Naive B cell (primary cell): ENCODE measurements around the gene ADAM15. TPM values are rescaled to one million over a fixed set of nuclear protein-coding genes. Genes with fewer than 3 reads are reported as not detected.

Experiments used
- ATAC-seq, 2 donors: fragments of 150-1000 bp; cut with Tn5 transposase; 2 replicates each; pipeline ENCODE4 v1.10.0; 2021; ENCODE audit warnings: low read depth in 2 of 2, mild to moderate bottlenecking in 2 of 2, moderate library complexity in 2 of 2
- DNase-seq: peaks from one replicate; pipeline ENCODE4 v3.0.0; 2022
- H3K27ac Mint-ChIP-seq, 6 donors: one replicate each; pipeline ENCODE4 v1.8.0; 2020 to 2022; ENCODE audit warnings: mild to moderate bottlenecking in 6 of 6, mixed read lengths in 6 of 6, moderate library complexity in 5 of 6, inconsistent platforms in 2 of 6
- H3K27me3 Mint-ChIP-seq, 3 donors: one replicate each; pipeline ENCODE4 v1.8.0; 2021 to 2022; ENCODE audit warnings: mixed read lengths in 3 of 3, mild to moderate bottlenecking in 1 of 3
- H3K36me3 Mint-ChIP-seq, 2 donors: one replicate each; pipeline ENCODE4 v1.8.0; 2020 to 2022; ENCODE audit warnings: mixed read lengths in 2 of 2, inconsistent platforms in 1 of 2, mild to moderate bottlenecking in 1 of 2
- H3K4me1 Mint-ChIP-seq, 3 donors: one replicate each; pipeline ENCODE4 v1.8.0; 2020 to 2022; ENCODE audit warnings: mixed read lengths in 3 of 3, inconsistent platforms in 1 of 3, mild to moderate bottlenecking in 1 of 3, moderate library complexity in 1 of 3
- H3K4me3 Mint-ChIP-seq, 8 donors: one replicate each; pipeline ENCODE4 v1.8.0; 2020 to 2022; ENCODE audit warnings: mild to moderate bottlenecking in 8 of 8, mixed read lengths in 8 of 8, moderate library complexity in 8 of 8, inconsistent platforms in 2 of 8
- H3K9me3 Mint-ChIP-seq, 7 donors: one replicate each; pipeline ENCODE4 v1.8.0; 2020 to 2022; ENCODE audit warnings: mixed read lengths in 7 of 7, mild to moderate bottlenecking in 5 of 7, inconsistent platforms in 2 of 7, moderate library complexity in 1 of 7
- polyA plus RNA-seq, 6 donors: library from polyadenylated mRNA; unstranded; fragments of 300-500 nt; fragmentation: Illumina TruSeq; gene quantifications; one replicate each; pipeline ENCODE4 v1.2.3, GENCODE V29; 2021; ENCODE audit warnings: low read depth in 6 of 6

Gene ADAM15
- polyA plus RNA-seq, 6 donors from 2014 or later = 2.8 to 8.8 (median 7.0) TPM

DNA sequence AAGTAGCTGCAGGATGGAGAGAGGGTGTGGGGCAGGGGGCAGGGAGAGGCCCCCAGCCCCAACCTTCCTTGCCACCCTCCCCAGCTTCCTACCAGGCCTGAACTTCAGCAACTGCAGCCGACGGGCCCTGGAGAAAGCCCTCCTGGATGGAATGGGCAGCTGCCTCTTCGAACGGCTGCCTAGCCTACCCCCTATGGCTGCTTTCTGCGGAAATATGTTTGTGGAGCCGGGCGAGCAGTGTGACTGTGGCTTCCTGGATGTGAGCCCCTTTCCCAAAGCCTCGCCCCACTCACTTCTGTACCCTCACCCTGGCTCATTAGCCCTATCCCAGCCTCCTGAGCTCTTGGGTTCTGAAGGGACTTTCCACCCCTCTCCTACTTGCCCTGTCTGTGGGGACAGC, 6.0 kb downstream of the ADAM15 start:
- H3K4me3 Mint-ChIP-seq = no peak overlapping the region

DNA sequence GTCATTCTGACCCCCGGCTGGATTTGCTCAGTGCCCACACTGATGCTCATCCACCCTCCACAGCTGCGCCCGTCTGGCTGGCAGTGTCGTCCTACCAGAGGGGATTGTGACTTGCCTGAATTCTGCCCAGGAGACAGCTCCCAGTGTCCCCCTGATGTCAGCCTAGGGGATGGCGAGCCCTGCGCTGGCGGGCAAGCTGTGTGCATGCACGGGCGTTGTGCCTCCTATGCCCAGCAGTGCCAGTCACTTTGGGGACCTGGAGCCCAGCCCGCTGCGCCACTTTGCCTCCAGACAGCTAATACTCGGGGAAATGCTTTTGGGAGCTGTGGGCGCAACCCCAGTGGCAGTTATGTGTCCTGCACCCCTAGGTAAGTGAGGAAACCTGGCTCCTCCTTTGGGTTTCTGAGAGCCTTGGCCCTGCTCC, 6.7 kb downstream of the ADAM15 start:
- Mint-ChIP-seq H3K4me1 (peaks cover 19 to 21% (median 21%) of the 10 kb centered on the region in 3 donors), H3K36me3 (no peaks in the 10 kb centered on the region), H3K4me3 (no peak overlapping the region), H3K9me3 (no peaks in the 10 kb centered on the region), H3K27me3 (peaks cover 0 to 4% (median 0%) of the 10 kb centered on the region in 3 donors), H3K27ac (no peak overlapping the region)
- no peak for DNase-seq
- no peak for ATAC-seq

More for the DNA sequence above, 6.0 kb downstream of the ADAM15 start:
- peaks cover 20 to 22% (median 22%) of the 10 kb centered on the region in 3 donors for H3K4me1 Mint-ChIP-seq
- H3K27me3 Mint-ChIP-seq = peaks cover 0 to 4% (median 0%) of the 10 kb centered on the region in 3 donors
- DNase-seq = no peak
- no peak for ATAC-seq
- H3K9me3 Mint-ChIP-seq = no peaks in the 10 kb centered on the region
- no peaks in the 10 kb centered on the region for H3K36me3 Mint-ChIP-seq
- H3K27ac Mint-ChIP-seq = no peak overlapping the region

DNA sequence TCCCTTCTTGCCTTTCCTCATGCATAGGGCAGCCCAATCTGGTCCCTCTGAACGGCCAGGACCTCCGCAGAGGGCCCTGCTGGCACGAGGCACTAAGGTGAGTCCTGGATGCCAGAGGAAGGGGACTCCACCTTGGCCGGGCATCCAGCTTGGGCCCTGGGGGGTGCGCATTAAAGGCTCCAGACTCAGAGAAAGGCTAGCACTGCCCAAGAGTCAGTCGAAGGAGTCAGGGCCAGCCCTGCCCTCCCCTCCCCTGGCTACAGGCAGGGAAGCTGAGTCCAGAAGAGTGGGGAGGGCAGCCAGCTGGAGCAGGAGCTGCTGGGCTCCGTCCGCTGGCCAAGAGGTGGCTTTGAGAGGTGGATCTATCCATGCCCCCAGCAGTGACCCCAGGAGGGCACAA, 9.6 kb downstream of the ADAM15 start:
- Mint-ChIP-seq H3K4me3 (no peak overlapping the region), H3K9me3 (no peaks in the 10 kb centered on the region), H3K27ac (peak overlapping the region in 1 of 6 donors; percentile 39), H3K27me3 (peaks cover 0 to 4% (median 0%) of the 10 kb centered on the region in 3 donors), H3K4me1 (peaks cover 29 to 33% (median 31%) of the 10 kb centered on the region in 3 donors), H3K36me3 (no peaks in the 10 kb centered on the region)
- ATAC-seq (no peak), DNase-seq (no peak)

DNA sequence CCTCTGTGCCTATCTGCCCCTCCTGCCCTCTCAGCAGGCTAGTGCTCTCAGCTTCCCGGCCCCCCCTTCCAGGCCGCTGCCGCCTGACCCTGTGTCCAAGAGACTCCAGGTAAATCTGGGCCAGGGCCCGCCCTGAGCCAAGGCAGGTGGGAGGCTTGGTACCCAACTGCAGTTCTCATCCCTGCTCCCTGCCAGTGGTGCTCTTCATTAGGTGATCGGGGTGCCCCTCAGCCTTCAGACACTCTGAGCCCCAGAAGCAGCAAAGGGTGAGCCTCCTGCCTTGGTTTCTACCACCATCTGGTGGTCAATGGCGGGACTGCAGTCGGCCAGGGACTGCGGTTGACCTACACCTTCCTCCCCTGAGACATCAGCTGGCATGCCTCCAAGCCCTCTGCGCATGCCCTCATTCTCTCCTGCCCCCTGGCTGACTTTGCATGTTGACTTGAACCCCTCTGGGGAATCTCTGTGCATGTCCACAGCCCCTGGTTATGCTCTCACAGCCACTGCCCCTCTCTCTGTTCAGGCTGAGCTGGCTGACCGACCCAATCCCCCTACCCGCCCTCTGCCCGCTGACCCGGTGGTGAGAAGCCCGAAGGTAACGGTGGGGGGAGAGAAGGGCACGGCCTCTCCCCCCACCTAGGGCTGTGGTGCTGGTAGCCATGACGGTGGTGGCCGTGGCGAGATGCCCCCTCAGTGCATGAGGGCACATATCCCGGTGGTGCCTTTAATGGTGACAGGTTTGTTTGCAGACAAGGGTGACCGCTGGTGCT, 10.4 kb downstream of the ADAM15 start:
- Mint-ChIP-seq H3K27me3 (peaks cover 0 to 4% (median 0%) of the 10 kb centered on the region in 3 donors), H3K36me3 (peaks cover 0 to 2% of the 10 kb centered on the region in 2 donors), H3K4me1 (peaks cover 35 to 37% (median 35%) of the 10 kb centered on the region in 3 donors), H3K4me3 (peak overlapping the region; percentile 10 to 86 (median 74)), H3K27ac (peak overlapping the region in 3 of 6 donors; percentile 34 to 73 (median 58)), H3K9me3 (no peaks in the 10 kb centered on the region)
- DNase-seq = peak; percentile 93
- peak; percentile 54 to 64 for ATAC-seq

- no peaks in the 10 kb centered on the region for H3K9me3 Mint-ChIP-seq
- H3K27me3 Mint-ChIP-seq = peaks cover 0 to 4% (median 0%) of the 10 kb centered on the region in 3 donors
- DNase-seq (no peak), ATAC-seq (no peak)
- peak overlapping the region in 2 of 6 donors; percentile 54 to 62 for H3K27ac Mint-ChIP-seq
- peaks cover 0 to 9% of the 10 kb centered on the region in 2 donors for H3K36me3 Mint-ChIP-seq
- H3K4me3 Mint-ChIP-seq = peak overlapping the region in 6 of 8 donors; percentile 21 to 95 (median 82)
- peaks cover 40 to 44% (median 42%) of the 10 kb centered on the region in 3 donors for H3K4me1 Mint-ChIP-seq
These were observed 11.1 kb downstream of the ADAM15 start for GRCh38 chr1:155062151-155062686.

GRCh38 chr1:155062702-155063411, 11.7 kb downstream of the ADAM15 start:
- Mint-ChIP-seq H3K36me3 (peaks cover 0 to 11% of the 10 kb centered on the region in 2 donors), H3K27ac (peak overlapping the region in 5 of 6 donors; percentile 48 to 95 (median 94)), H3K4me3 (peak overlapping the region; percentile 77 to 98 (median 94)), H3K4me1 (peaks cover 42 to 47% (median 42%) of the 10 kb centered on the region in 3 donors), H3K9me3 (no peaks in the 10 kb centered on the region), H3K27me3 (peaks cover 0 to 4% (median 0%) of the 10 kb centered on the region in 3 donors)
- DNase-seq (peak; percentile 65), ATAC-seq (peak; percentile 31)

DNA sequence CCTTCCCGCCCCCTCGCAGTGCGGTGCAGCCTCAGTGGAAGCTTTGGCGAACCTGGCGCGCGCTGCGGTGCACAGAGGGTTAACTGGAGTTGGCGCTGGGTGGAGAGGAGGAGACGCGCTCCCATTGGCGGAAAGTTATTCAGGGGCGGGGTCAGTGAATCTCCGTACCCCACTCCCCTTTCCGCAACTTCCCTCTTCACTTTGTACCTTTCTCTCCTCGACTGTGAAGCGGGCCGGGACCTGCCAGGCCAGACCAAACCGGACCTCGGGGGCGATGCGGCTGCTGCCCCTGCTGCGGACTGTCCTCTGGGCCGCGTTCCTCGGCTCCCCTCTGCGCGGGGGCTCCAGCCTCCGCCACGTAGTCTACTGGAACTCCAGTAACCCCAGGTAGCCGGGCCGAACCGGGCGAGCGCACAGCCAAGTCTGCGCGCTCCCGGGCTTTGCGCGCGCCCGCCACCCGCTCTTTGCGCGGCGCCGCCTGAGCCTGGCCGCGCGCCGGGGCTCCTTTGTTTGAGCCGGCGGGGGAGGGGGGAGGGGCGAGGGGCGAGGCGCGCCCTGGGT, 12.5 kb downstream of the ADAM15 start, which contains the start of gene EFNA4:
EFNA4 (plus strand) TSS at position 191 of the 561 bp plus-strand sequence; CDS start at position 275, 84 bp downstream.
- DNase-seq (peak; percentile 86), ATAC-seq (peak; percentile 85 to 87)
- Mint-ChIP-seq H3K27ac (peak within 1 kb of the TSS; percentile 68 to 95 (median 93)), H3K4me3 (peak within 1 kb of the TSS; percentile 77 to 98 (median 94)), H3K27me3 (peaks cover 0 to 4% (median 0%) of the 10 kb centered on the region in 3 donors), H3K9me3 (no peaks in the 10 kb centered on the region), H3K4me1 (peaks cover 42 to 47% (median 46%) of the 10 kb centered on the region in 3 donors), H3K36me3 (peaks cover 0 to 11% of the 10 kb centered on the region in 2 donors)

DNA sequence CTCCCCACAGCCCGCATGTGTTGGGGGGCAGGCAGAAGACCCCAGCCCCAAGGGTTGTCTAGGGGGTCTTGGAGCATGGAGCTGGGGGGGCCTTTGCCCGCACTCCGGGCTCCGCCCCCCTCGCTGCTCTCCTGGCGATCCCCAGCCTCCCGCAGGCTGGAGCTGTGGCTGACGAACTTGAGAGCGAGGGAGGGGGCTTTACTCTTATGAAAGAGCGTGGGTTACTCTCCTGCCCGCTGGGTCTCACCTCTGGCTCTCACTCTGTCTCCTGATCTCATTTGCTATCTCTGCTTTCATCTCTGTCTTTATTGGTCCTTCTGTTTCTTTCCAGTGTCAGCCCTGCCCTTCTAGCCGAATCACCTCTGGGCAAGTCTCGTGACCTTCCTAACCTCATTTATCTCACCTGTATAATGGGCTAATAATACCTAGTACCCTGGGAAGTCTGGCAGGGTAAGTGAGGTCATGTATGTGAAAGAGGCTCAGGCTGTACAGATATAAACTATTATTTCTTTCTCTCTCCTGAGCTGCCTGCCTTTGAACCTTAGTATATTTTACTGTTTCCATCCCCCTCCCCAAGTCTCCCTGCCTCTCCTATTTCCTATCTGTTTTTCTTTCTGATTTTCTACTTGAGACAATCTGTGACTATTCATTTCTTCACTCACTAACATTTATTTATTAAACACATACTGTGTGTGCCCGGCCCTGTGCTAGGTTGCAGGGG, 13.2 kb downstream of the ADAM15 start:
- DNase-seq = no peak
- Mint-ChIP-seq H3K27me3 (peaks cover 0 to 4% (median 0%) of the 10 kb centered on the region in 3 donors), H3K9me3 (no peaks in the 10 kb centered on the region)

GRCh38 chr1:155064832-155065429, 13.8 kb downstream of the ADAM15 start:
- peak overlapping the region in 4 of 6 donors; percentile 5 to 68 (median 36) for H3K27ac Mint-ChIP-seq
- ATAC-seq (no peak), DNase-seq (no peak)
- peaks cover 0 to 4% (median 0%) of the 10 kb centered on the region in 3 donors for H3K27me3 Mint-ChIP-seq
- H3K36me3 Mint-ChIP-seq = peaks cover 0 to 11% of the 10 kb centered on the region in 2 donors
- H3K9me3 Mint-ChIP-seq = no peaks in the 10 kb centered on the region
- peaks cover 47 to 49% (median 47%) of the 10 kb centered on the region in 3 donors for H3K4me1 Mint-ChIP-seq
- peak overlapping the region; percentile 77 to 93 (median 88) for H3K4me3 Mint-ChIP-seq

More for the DNA sequence above, 13.2 kb downstream of the ADAM15 start:
- Mint-ChIP-seq H3K36me3 (peaks cover 0 to 11% of the 10 kb centered on the region in 2 donors), H3K4me3 (peak overlapping the region; percentile 77 to 93 (median 88)), H3K27ac (peak overlapping the region; percentile 7 to 94 (median 35)), H3K4me1 (peaks cover 45 to 47% (median 47%) of the 10 kb centered on the region in 3 donors)
- ATAC-seq = peak; percentile 2 to 9

- ATAC-seq (no peak), DNase-seq (no peak)
- H3K4me1 Mint-ChIP-seq = peaks cover 50 to 57% (median 51%) of the 10 kb centered on the region in 3 donors
- peaks cover 0 to 11% of the 10 kb centered on the region in 2 donors for H3K36me3 Mint-ChIP-seq
- no peaks in the 10 kb centered on the region for H3K9me3 Mint-ChIP-seq
- H3K27ac Mint-ChIP-seq = no peak overlapping the region
- H3K27me3 Mint-ChIP-seq = no peaks in the 10 kb centered on the region
- H3K4me3 Mint-ChIP-seq = peak overlapping the region in 2 of 8 donors; percentile 2 to 30
These were observed 15.7 kb downstream of the ADAM15 start for GRCh38 chr1:155066777-155067176.

- Mint-ChIP-seq H3K36me3 (peaks cover 0 to 11% of the 10 kb centered on the region in 2 donors), H3K9me3 (no peaks in the 10 kb centered on the region), H3K4me1 (peaks cover 55 to 58% (median 56%) of the 10 kb centered on the region in 3 donors), H3K27me3 (no peaks in the 10 kb centered on the region), H3K4me3 (peak overlapping the region in 3 of 8 donors; percentile 45 to 75 (median 69)), H3K27ac (peak overlapping the region in 1 of 6 donors; percentile 87)
- ATAC-seq (no peak), DNase-seq (no peak)
These were observed 17.5 kb downstream of the ADAM15 start for GRCh38 chr1:155068599-155068998.
